HG03064 (cell line): Measurements from ENCODE around the gene PTPRN2.

ENCODE experiments used
- ATAC-seq: cut with Tn5 transposase; IDR thresholded peaks from one replicate; pipeline ENCODE4 v1.9.1; 2021; ENCODE audit warnings: low read depth; ENCODE audit not compliant: unreplicated experiment

The PTPRN2 gene

GRCh38 chr7:157686285-157686894 is 901.2 kb downstream of the PTPRN2 start:
- no peak for ATAC-seq

- no peak for ATAC-seq
Measured at GRCh38 chr7:157685430-157686284, 902.0 kb downstream of the PTPRN2 start.

GRCh38 chr7:157684909-157685429 is 902.7 kb downstream of the PTPRN2 start:
- ATAC-seq = no peak

GRCh38 chr7:157684157-157684908 is 903.3 kb downstream of the PTPRN2 start:
- no peak for ATAC-seq

- ATAC-seq = no peak
Measured at GRCh38 chr7:157683747-157684156, 903.9 kb downstream of the PTPRN2 start.

GRCh38 chr7:157682946-157683746 is 904.5 kb downstream of the PTPRN2 start:
- ATAC-seq = no peak

- no peak for ATAC-seq
Measured at GRCh38 chr7:157682064-157682945, 905.3 kb downstream of the PTPRN2 start.

GRCh38 chr7:157679607-157680006 is 908.0 kb downstream of the PTPRN2 start:
- no peak for ATAC-seq

- no peak for ATAC-seq
Measured at GRCh38 chr7:157678501-157678900, 909.1 kb downstream of the PTPRN2 start.

- ATAC-seq = no peak
Measured at GRCh38 chr7:157676456-157677255, 911.0 kb downstream of the PTPRN2 start.

- ATAC-seq = no peak
Measured at GRCh38 chr7:157676001-157676400, 911.6 kb downstream of the PTPRN2 start.

- no peak for ATAC-seq
Measured at GRCh38 chr7:157675427-157675927, 912.1 kb downstream of the PTPRN2 start.

GRCh38 chr7:157674715-157675426 is 912.8 kb downstream of the PTPRN2 start:
- ATAC-seq = no peak

- no peak for ATAC-seq
Measured at GRCh38 chr7:157674027-157674714, 913.5 kb downstream of the PTPRN2 start.

- no peak for ATAC-seq
Measured at GRCh38 chr7:157673573-157673972, 914.0 kb downstream of the PTPRN2 start.

- no peak for ATAC-seq
Measured at GRCh38 chr7:157671358-157672255, 916.0 kb downstream of the PTPRN2 start.
